Left lung (tissue), 10 donors: Measurements from ENCODE around the gene ZBTB20. TPM values are rescaled to one million over a fixed set of nuclear protein-coding genes. Genes with fewer than 3 reads are reported as not detected.
A peak's percentile ranks its signal among the peaks of the same experiment; 100 is the strongest.

Experiments
- ATAC-seq: fragments of 200-7000 bp; cut with Tn5 transposase; one replicate; pipeline ENCODE4 v1.9.1; 2020; ENCODE audit warnings: moderate library complexity
- DNase-seq, 4 donors: peaks; one replicate each; pipeline ENCODE4 v3.0.0-alpha.2; 2013 to 2020
- H3K27ac ChIP-seq, 2 donors: fragments of 200-600 bp; sonication (generic) in 1 of 2; one replicate each; pipeline versions ENCODE4 v1.5.0 to v1.8.0; 2020 to 2021
- H3K27me3 ChIP-seq, 2 donors: fragments of 200-600 bp; sonication (generic) in 1 of 2; one replicate each; pipeline versions ENCODE4 v1.5.0 to v1.8.0; 2020 to 2021
- H3K36me3 ChIP-seq, 2 donors: fragments of 200-600 bp; sonication (generic) in 1 of 2; one replicate each; pipeline versions ENCODE4 v1.5.0 to v1.8.0; 2020 to 2021
- H3K4me1 ChIP-seq, 2 donors: fragments of 200-600 bp; one replicate each; pipeline ENCODE4 v1.8.0; 2021
- H3K4me3 ChIP-seq, 2 donors: fragments of 200-600 bp; sonication (generic) in 1 of 2; one replicate each; pipeline versions ENCODE4 v1.5.0 to v1.8.0; 2020 to 2021; ENCODE audit warnings: mild to moderate bottlenecking in 1 of 2
- H3K9me3 ChIP-seq, 2 donors: fragments of 200-600 bp; sonication (generic) in 1 of 2; one replicate each; pipeline versions ENCODE4 v1.5.0 to v1.8.0; 2020 to 2021
- CTCF ChIP-seq, 2 donors: fragments of 200-600 bp; sonication (generic) in 1 of 2; IDR thresholded peaks; one replicate each; pipeline versions ENCODE4 v1.5.0 to v1.8.0; 2021; ENCODE audit warnings: antibody characterized with exemption in 2 of 2
- intact Hi-C, 2 donors: fragments of 100-400 bp; cut with DNase I; formaldehyde crosslinking; loops; one replicate each; pipeline versions ENCODE4 v1.11.2 to v1.14.2; 2022
- polyA plus RNA-seq, 6 donors: library from polyadenylated mRNA; unstranded; fragments of 120-200 nt; gene quantifications; one replicate each; pipeline ENCODE4 v1.2.1, GENCODE V29; 2013; ENCODE audit not compliant: insufficient read length in 6 of 6
- total RNA-seq, 2 donors: library from RNA; stranded (reverse); fragmentation: NEBNext Ultra II Directional; extraction: Animal tissue kit (Norgen Biotek cat#: 25700); gene quantifications; one replicate each; pipeline ENCODE4 v1.2.1, GENCODE V29; 2021
- donor health status: DM: no; HTN: yes; CAD: no.
- donor health status: DM: no; HTN: no; CAD: no.

The ZBTB20 gene
- total and polyA plus RNA-seq, 8 donors = 1.1 to 63.5 (median 6.0) TPM

DNA sequence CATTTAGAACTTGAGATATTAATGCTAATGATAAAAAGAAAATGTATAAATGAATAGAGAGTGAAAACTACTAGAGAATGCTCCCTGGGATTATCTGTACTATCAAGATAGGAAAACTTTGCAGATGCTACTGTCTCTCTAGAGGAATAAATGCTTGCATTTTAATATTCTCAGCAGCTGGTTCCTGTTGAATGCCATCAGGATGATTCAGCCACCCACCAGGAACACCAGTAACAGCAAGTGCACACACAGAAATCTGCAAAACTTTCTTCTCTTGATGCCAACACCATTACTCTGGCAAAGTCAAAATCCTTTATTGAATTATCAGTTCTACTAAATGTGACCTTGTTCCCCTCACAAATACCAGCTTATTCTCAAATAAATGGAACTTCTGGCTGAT, 704.8 kb downstream of the ZBTB20 start:
- no peak overlapping the region for H3K27ac ChIP-seq
- DNase-seq (no peak), ATAC-seq (peak; percentile 57)
- no peak overlapping the region for H3K4me3 ChIP-seq
- intact Hi-C loops = no loop called here
- H3K27me3 ChIP-seq = no peaks in the 10 kb centered on the region
- no peaks in the 10 kb centered on the region for H3K9me3 ChIP-seq
- TF ChIP-seq CTCF (IDR thresholded peaks at IDR 0.05) = no peak
- H3K36me3 ChIP-seq = no peaks in the 10 kb centered on the region
- peaks cover 7 to 18% of the 10 kb centered on the region in 2 donors for H3K4me1 ChIP-seq

- intact Hi-C loops = no loop called here
- no peak for TF ChIP-seq CTCF (IDR thresholded peaks at IDR 0.05)
Observed at GRCh38 chr3:114441386-114441785, 705.7 kb downstream of the ZBTB20 start.

DNA sequence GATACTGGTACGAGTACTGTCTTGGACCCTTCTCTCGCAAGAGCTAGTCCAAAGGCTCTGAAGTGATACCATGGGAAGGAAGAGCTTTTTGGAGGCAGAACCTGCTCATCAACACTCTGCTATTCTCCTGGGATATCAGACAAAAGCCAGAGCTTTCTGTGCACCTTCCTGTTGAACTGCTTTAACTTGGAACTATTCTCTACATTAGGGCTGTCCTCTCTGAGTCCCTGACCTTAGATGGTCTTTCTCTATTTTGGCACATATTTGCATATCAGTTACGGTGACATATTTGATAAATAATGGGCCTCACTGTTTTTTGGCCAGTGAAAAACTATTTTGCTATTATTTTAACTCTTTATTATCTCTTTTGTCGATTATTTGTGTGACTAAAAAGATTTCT, 706.4 kb downstream of the ZBTB20 start:
- Histone ChIP-seq H3K36me3 (no peaks in the 10 kb centered on the region), H3K27me3 (no peaks in the 10 kb centered on the region), H3K9me3 (no peaks in the 10 kb centered on the region), H3K27ac (no peak overlapping the region), H3K4me3 (no peak overlapping the region), H3K4me1 (peaks cover 7 to 15% of the 10 kb centered on the region in 2 donors)
- ATAC-seq (no peak), DNase-seq (no peak)
- no peak for TF ChIP-seq CTCF (IDR thresholded peaks at IDR 0.05)
- intact Hi-C loops = no loop called here

More at GRCh38 chr3:114441386-114441785, 705.7 kb downstream of the ZBTB20 start:
- H3K27ac ChIP-seq = no peak overlapping the region
- H3K27me3 ChIP-seq = no peaks in the 10 kb centered on the region
- H3K4me1 ChIP-seq = peaks cover 7 to 15% of the 10 kb centered on the region in 2 donors
- DNase-seq (no peak), ATAC-seq (peak; percentile 39)
- H3K9me3 ChIP-seq = no peaks in the 10 kb centered on the region
- no peak overlapping the region for H3K4me3 ChIP-seq
- no peaks in the 10 kb centered on the region for H3K36me3 ChIP-seq

- no peak for TF ChIP-seq CTCF (IDR thresholded peaks at IDR 0.05)
- ATAC-seq (no peak), DNase-seq (no peak)
- Histone ChIP-seq H3K27ac (no peak overlapping the region), H3K36me3 (no peaks in the 10 kb centered on the region), H3K4me1 (peaks cover 7 to 15% of the 10 kb centered on the region in 2 donors), H3K9me3 (no peaks in the 10 kb centered on the region), H3K27me3 (no peaks in the 10 kb centered on the region), H3K4me3 (no peak overlapping the region)
- intact Hi-C loops = no loop called here
Observed at GRCh38 chr3:114439284-114439683, 707.8 kb downstream of the ZBTB20 start.

- H3K27me3 ChIP-seq = no peaks in the 10 kb centered on the region
Observed at GRCh38 chr3:114437897-114438296, 709.2 kb downstream of the ZBTB20 start.

More at GRCh38 chr3:114437897-114438296, 709.2 kb downstream of the ZBTB20 start:
- intact Hi-C loops = no loop called here
- TF ChIP-seq CTCF (IDR thresholded peaks at IDR 0.05) = no peak
- Histone ChIP-seq H3K4me3 (no peak overlapping the region), H3K27ac (no peak overlapping the region), H3K36me3 (no peaks in the 10 kb centered on the region), H3K9me3 (no peaks in the 10 kb centered on the region), H3K4me1 (peaks cover 7 to 15% of the 10 kb centered on the region in 2 donors)
- DNase-seq = no peak
- no peak for ATAC-seq
